Right lobe of liver (tissue), 6 donors: ENCODE data around the gene CDH23. TPM values are rescaled to one million over a fixed set of nuclear protein-coding genes. Genes with fewer than 3 reads are reported as not detected.
A peak's percentile ranks its signal among the peaks of the same experiment; 100 is the strongest.

Experiments
- ATAC-seq, 4 donors: fragments of 200-7000 bp; cut with Tn5 transposase; one replicate each; pipeline ENCODE4 v1.9.1; 2020; ENCODE audit warnings: mild to moderate bottlenecking in 4 of 4, moderate library complexity in 4 of 4
- DNase-seq, 3 donors: peaks; one replicate each; pipeline ENCODE4 v3.0.0-alpha.2; 2020
- H3K27ac ChIP-seq, 3 donors: fragments of 200-600 bp; one replicate each; pipeline ENCODE4 v1.8.0; 2022
- H3K27me3 ChIP-seq, 2 donors: fragments of 200-600 bp; one replicate each; pipeline ENCODE4 v1.8.0; 2022
- H3K36me3 ChIP-seq, 4 donors: fragments of 200-600 bp; sonication (generic) in 1 of 4; one replicate each; pipeline versions ENCODE4 v1.5.1 to v1.8.0; 2017 to 2022; ENCODE audit warnings: control low read depth in 1 of 4
- H3K4me1 ChIP-seq, 4 donors: fragments of 200-600 bp; sonication (generic) in 1 of 4; one replicate each; pipeline versions ENCODE4 v1.5.1 to v1.8.0; 2017 to 2022; ENCODE audit warnings: control low read depth in 1 of 4
- H3K4me3 ChIP-seq, 3 donors: fragments of 200-600 bp; one replicate each; pipeline ENCODE4 v1.8.0; 2022
- H3K9me3 ChIP-seq, 4 donors: fragments of 200-600 bp; sonication (generic) in 1 of 4; one replicate each; pipeline versions ENCODE4 v1.5.1 to v1.8.0; 2017 to 2022; ENCODE audit warnings: control low read depth in 1 of 4
- POLR2A ChIP-seq: fragments of 450-650 bp; IDR thresholded peaks from one replicate; pipeline ENCODE4 v1.6.1; 2017; ENCODE audit warnings: antibody characterized with exemption, mild to moderate bottlenecking
- WGBS: methylation state at CpG from one replicate; pipeline ENCODE4 v1.1.6; 2018; ENCODE audit warnings: low coverage, low lambda C conversion rate; ENCODE audit not compliant: insufficient coverage; ENCODE audit errors: missing lambda C conversion rate; 5-methylcytosine and 5-hydroxymethylcytosine counted together
- intact Hi-C, 2 donors: fragments of 100-400 bp; cut with DNase I; formaldehyde crosslinking; loops; one replicate each; pipeline versions ENCODE4 v1.11.2 to v1.14.1; 2022
- long read RNA-seq: library from polyadenylated mRNA; unstranded; transcript quantifications from one replicate; pipeline ENCODE4 v2.0.0, GENCODE V29; 2019
- total RNA-seq, 6 experiments: library from RNA; depleted of rRNA in 2 of 6; stranded (reverse); fragments of >200 nt in 2 of 6; fragmentation: NEBNext Ultra II Directional in 3 of 6; extraction: Animal tissue kit (Norgen Biotek cat#: 25700) in 3 of 6; gene quantifications; one replicate each; pipeline versions ENCODE4 v1.1.0 to v1.2.4, GENCODE V29; 2016 to 2023
- TF ChIP-seq, protein P1 (sequence below), 4 donors: fragments of 200-600 bp in 3 of 4; fragments of 450-650 bp in 1 of 4; IDR thresholded peaks; one replicate each; pipeline versions ENCODE4 v1.5.1 to v1.8.0; 2016 to 2022; ENCODE audit warnings: antibody characterized with exemption in 4 of 4, mild to moderate bottlenecking in 2 of 4
- donor health status: DM: no; HTN: yes; CAD: no.
- donor health status: DM: no; HTN: no; CAD: no.
- donor health status: DM: no; HTN: no; CAD: no.
- donor health status: DM: no; HTN: yes; CAD: no.
- donor health status: DM: no; HTN: yes; CAD: no.

CDH23 gene
- total RNA-seq, result 10 to 100 TPM in 1 of 6 experiments, 1 to 10 TPM in 5; 3.3 to 19.7 (median 6.3) TPM
- long read RNA-seq, partial matches to known transcripts, result 0 of 3 reads
- long read RNA-seq, other reads (novel, unspliced or antisense), result 3 of 3 reads

GRCh38 chr10:71396711-71397295 lies at the start of gene CDH23:
CDH23 (plus strand) TSS chr10:71396920; CDS start chr10:71439832, 42,912 bp downstream.
- ATAC-seq (peak; percentile 60 to 75 (median 66)), DNase-seq (peak; percentile 66 to 76 (median 67))
- peak within 1 kb of the TSS; percentile 37 to 58 (median 47) for H3K4me3 ChIP-seq
- H3K4me1 ChIP-seq, result peaks cover 0 to 12% (median 0%) of the 10 kb centered on the region in 4 donors
- no peaks in the 10 kb centered on the region for H3K36me3 ChIP-seq
- H3K27ac ChIP-seq, result no peak within 1 kb of the TSS
- 0% methylated on average over 14 of the region's 91 CpGs for WGBS
- TF ChIP-seq POLR2A, result no peak
- TF ChIP-seq, protein P1, sequence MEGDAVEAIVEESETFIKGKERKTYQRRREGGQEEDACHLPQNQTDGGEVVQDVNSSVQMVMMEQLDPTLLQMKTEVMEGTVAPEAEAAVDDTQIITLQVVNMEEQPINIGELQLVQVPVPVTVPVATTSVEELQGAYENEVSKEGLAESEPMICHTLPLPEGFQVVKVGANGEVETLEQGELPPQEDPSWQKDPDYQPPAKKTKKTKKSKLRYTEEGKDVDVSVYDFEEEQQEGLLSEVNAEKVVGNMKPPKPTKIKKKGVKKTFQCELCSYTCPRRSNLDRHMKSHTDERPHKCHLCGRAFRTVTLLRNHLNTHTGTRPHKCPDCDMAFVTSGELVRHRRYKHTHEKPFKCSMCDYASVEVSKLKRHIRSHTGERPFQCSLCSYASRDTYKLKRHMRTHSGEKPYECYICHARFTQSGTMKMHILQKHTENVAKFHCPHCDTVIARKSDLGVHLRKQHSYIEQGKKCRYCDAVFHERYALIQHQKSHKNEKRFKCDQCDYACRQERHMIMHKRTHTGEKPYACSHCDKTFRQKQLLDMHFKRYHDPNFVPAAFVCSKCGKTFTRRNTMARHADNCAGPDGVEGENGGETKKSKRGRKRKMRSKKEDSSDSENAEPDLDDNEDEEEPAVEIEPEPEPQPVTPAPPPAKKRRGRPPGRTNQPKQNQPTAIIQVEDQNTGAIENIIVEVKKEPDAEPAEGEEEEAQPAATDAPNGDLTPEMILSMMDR (IDR thresholded peaks at IDR 0.05), result no peak
- intact Hi-C loops, result loop anchor here (5.0 to 10.0 kb wide), 3 partner anchors 175 to 418 kb away; no protein-coding TSS in a partner anchor
- no peaks in the 10 kb centered on the region for H3K27me3 ChIP-seq
- no peaks in the 10 kb centered on the region for H3K9me3 ChIP-seq

DNA sequence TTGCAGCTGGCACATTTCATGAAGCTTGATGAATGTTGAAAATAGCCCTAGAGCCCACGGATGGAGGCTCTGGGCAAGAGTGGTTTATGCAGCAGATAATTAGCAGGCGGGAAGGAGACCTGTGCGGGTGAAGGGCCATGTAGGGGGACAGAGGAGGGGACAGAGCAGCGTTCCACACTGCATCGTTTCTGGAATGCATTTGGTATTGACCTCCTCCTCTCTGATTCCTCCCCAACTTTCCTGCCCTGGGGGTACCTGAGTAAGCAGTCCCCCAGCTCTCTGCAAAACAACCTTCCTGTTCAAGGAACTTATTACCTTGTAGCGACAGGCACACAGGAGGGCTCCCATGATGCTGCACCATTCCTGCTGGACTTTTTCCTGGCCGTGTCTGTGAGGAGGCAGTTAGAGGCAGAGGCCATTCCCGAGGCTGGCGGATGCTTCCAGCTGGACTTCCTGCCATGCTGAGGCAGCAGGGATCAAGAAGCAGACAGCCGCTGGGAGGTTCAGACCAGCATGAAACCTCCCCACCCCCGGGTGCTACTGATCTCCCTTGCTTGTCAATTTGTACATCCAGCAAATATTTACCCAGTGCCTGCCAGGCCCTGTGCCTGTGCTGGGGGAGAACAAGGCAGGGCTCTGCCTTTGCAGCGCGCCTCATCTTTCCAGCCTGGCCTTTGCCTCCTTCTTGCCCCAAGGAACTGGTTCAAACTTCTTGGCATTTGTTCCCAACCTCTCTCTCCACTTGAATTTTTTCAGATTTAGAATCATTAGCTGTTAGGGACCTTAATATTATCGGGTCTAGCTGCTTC lies 48.9 kb upstream of the CDH23 start:
- H3K9me3 ChIP-seq, result no peaks in the 10 kb centered on the region
- H3K4me3 ChIP-seq, result peak overlapping the region in 2 of 3 donors; percentile 19 to 51
- H3K4me1 ChIP-seq, result peaks cover 0 to 71% (median 17%) of the 10 kb centered on the region in 4 donors
- intact Hi-C loops, result no loop called here
- peak overlapping the region in 1 of 3 donors; percentile 73 for H3K27ac ChIP-seq
- WGBS, result 30% methylated on average over 11 of the region's 14 CpGs
- TF ChIP-seq, protein P1 (IDR thresholded peaks at IDR 0.05), result no peak
- TF ChIP-seq POLR2A, result peak; percentile 49
- no peaks in the 10 kb centered on the region for H3K36me3 ChIP-seq
- peak; percentile 83 to 94 (median 92) for DNase-seq
- peak; percentile 75 to 89 (median 82) for ATAC-seq
- H3K27me3 ChIP-seq, result no peaks in the 10 kb centered on the region

- Histone ChIP-seq H3K4me1 (peaks cover 0 to 61% (median 12%) of the 10 kb centered on the region in 4 donors), H3K9me3 (no peaks in the 10 kb centered on the region), H3K4me3 (no peak overlapping the region), H3K36me3 (no peaks in the 10 kb centered on the region), H3K27me3 (no peaks in the 10 kb centered on the region), H3K27ac (no peak overlapping the region)
- intact Hi-C loops, result no loop called here
- DNase-seq, result no peak
- no peak for TF ChIP-seq POLR2A
- TF ChIP-seq, protein P1 (IDR thresholded peaks at IDR 0.05), result no peak
- no peak for ATAC-seq
- WGBS, result no CpG with 5 or more reads among the region's 1 CpG
These were observed 47.9 kb upstream of the CDH23 start for GRCh38 chr10:71348850-71349249.

- Histone ChIP-seq H3K4me1 (peaks cover 0 to 55% (median 12%) of the 10 kb centered on the region in 4 donors), H3K4me3 (no peak overlapping the region), H3K27ac (no peak overlapping the region), H3K27me3 (no peaks in the 10 kb centered on the region), H3K36me3 (peaks cover 0 to 5% (median 0%) of the 10 kb centered on the region in 4 donors), H3K9me3 (no peaks in the 10 kb centered on the region)
- ATAC-seq, result no peak
- no peak for DNase-seq
- intact Hi-C loops, result no loop called here
- 100% methylated on average over 1 of the region's 7 CpGs for WGBS
- TF ChIP-seq, protein P1 (IDR thresholded peaks at IDR 0.05), result no peak
- no peak for TF ChIP-seq POLR2A
These were observed 47.3 kb upstream of the CDH23 start for GRCh38 chr10:71349406-71349805.
